B cell (primary cell): ENCODE data around the gene TRPM1.

ENCODE experiments used
- CTCF ChIP-seq: fragments of 200-600 bp; IDR thresholded peaks from one replicate; pipeline ENCODE4 v1.8.0; 2022; ENCODE audit warnings: antibody characterized with exemption, mild to moderate bottlenecking
- EZH2 ChIP-seq: IDR thresholded peaks from 2 replicates; pipeline ENCODE4 v1.6.1; 2012; ENCODE audit warnings: borderline replicate concordance, low read depth, mild to moderate bottlenecking, moderate library complexity, low read length; ENCODE audit not compliant: insufficient read depth, poor library complexity, severe bottlenecking

- TF ChIP-seq CTCF: no peak
- TF ChIP-seq EZH2: no peak
These were observed 75.5 kb downstream of the TRPM1 start for GRCh38 chr15:31025996-31026395.
